HG03378 (cell line): ENCODE results near the gene AP3D1.
"Not testable (repeated sequence)": the region's sequence is repeated elsewhere in the genome, so short reads cannot be mapped to it uniquely, and the experiment has no call there.

Source experiments
- ATAC-seq: cut with Tn5 transposase; IDR thresholded peaks from one replicate; pipeline ENCODE4 v1.9.1; 2021; ENCODE audit warnings: mild to moderate bottlenecking, moderate library complexity; ENCODE audit not compliant: unreplicated experiment

AP3D1 gene

GRCh38 chr19:2151339-2152229 lies at the start of gene AP3D1:
AP3D1 (minus strand) TSS chr19:2151566; CDS start chr19:2151334, 232 bp downstream.
- ATAC-seq: peak; percentile 81

DNA sequence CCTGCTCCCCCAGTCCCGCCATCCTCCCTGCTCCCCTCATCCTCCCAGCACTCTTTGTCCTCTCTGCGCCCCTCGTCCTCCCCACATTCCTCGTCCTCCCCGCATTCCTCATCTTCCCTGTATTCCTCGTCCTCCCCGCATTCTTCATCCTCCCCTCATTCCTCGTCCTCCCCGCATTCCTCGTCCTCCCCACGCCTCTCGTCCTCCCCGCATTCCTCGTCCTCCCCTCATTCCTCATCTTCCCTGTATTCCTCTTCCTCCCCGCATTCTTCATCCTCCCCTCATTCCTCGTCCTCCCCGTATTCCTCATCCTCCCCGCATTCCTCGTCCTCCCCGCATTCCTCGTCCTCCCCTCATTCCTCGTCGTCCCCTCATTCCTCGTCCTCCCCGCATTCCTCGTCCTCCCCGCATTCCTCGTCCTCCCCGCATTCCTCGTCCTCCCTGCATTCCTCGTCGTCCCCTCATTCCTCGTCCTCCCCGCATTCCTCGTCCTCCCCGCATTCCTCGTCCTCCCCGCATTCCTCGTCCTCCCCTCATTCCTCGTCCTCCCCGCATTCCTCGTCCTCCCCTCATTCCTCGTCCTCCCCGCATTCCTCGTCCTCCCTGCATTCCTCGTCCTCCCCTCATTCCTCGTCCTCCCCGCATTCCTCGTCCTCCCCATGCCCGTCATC lies 49.4 kb upstream of the AP3D1 start:
- ATAC-seq: not testable (repeated sequence)

DNA sequence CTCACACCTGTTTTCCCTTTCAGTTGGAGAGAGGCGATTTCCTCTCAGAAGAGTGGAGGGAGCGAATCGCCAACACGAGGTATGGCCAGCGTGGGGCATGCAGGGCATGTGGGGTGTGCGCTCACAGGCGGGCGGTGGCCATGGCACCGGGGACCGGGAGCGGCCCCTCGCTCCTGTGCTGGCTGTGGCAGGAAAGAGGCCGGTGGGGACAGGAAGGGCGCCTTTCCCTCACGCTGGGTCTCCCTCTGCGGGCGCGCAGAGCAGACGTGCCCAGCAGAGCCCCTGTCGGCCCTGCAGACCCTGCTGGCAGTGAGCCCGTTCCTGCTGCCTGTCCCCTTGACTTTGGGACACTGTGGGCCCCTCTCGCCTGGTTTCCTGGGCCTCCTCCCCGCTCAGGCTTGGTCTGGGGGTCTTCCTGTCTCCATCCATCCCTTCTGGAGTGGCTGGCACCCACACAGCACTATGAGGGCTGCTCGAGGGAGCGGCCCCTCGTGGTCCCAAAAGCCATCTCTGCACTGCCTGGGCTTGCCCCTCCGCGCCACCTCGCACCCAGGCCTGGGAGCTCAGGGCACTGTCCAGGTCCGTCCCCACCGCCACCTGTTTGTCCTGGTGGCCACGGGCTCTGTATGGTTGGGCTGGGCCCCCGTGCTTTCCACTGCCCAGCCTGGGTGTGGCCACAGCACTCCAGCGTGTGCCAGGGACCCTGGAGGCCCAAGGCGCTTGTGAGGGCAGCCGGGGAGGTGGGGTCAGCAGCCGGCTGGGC lies 48.7 kb upstream of the AP3D1 start:
- no peak for ATAC-seq

- ATAC-seq: no peak
These were observed 47.8 kb upstream of the AP3D1 start for GRCh38 chr19:2199215-2199614.

DNA sequence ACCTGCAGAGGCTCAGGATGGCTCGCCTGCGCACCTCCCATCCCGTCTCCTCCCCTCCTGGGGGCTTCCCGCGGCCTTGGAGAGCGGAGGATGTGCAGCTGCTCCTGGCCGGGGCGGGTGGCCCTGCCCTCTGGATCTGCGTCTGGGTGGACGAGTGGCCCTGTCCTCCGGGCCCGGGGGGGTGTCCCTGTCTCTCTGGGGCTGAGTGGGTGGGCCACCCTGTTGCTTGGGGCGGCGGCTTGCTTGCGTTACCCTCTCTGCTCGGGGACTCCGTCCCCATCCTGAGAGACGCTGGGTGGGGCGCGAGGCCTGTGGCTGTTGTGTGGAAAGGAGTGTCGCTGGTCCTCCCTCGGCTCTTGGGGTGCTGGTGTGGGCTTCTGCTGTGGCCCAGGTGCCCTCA lies 47.0 kb upstream of the AP3D1 start:
- no peak for ATAC-seq

- no peak for ATAC-seq
These were observed 45.9 kb upstream of the AP3D1 start for GRCh38 chr19:2197270-2197669.

GRCh38 chr19:2195914-2196313 lies 44.5 kb upstream of the AP3D1 start:
- ATAC-seq: no peak

- ATAC-seq: no peak
These were observed 44.0 kb upstream of the AP3D1 start for GRCh38 chr19:2195361-2195760.

DNA sequence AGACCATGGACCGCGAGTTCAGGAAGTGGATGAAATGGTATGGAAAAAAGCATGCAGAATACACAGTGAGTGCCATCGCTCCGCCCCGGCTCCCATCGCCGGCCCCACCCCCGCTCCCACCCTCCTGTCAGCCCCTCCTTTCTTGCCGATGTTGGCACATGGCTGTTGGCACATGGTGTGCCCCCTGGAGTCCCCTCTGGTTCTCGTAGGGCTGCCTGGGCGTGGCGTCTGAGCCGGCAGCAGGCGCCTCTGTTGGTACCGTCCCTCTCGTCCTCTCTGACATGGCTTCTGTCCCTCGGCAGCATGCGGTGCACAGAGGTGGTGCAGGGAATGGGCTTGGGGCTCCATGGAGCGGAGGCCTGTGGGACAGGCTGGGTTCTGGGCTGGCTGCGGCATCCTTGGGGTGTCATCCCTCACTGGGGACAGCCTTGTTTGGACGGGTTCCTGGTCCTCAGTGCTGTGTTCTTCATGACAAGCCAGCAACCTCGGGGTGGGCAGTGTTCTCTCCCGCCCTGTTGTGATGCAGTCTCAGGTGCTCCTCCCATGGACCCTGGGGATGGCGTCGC lies 43.2 kb upstream of the AP3D1 start:
- no peak for ATAC-seq

DNA sequence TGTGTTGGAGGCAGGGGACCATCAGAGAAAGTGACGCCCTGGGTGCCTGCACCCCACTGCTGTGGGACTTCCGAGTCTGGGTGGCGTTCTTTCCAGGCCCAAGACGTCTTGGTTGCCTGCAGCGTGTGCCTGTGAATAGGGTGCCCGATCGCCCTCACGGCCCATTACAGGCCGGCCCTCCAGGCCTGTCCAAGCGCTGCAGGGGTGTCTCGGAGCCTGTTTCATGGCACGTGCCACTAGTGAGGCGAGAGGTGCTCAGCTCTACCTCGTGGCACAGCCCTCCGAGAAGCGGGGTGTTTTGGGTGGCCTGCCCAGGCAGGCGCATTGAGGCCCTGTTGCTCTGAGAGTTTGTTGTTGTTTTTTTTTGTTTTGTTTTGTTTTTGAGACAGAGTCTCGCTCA lies 42.4 kb upstream of the AP3D1 start:
- ATAC-seq: no peak

- ATAC-seq: no peak
These were observed 41.5 kb upstream of the AP3D1 start for GRCh38 chr19:2192862-2193261.

DNA sequence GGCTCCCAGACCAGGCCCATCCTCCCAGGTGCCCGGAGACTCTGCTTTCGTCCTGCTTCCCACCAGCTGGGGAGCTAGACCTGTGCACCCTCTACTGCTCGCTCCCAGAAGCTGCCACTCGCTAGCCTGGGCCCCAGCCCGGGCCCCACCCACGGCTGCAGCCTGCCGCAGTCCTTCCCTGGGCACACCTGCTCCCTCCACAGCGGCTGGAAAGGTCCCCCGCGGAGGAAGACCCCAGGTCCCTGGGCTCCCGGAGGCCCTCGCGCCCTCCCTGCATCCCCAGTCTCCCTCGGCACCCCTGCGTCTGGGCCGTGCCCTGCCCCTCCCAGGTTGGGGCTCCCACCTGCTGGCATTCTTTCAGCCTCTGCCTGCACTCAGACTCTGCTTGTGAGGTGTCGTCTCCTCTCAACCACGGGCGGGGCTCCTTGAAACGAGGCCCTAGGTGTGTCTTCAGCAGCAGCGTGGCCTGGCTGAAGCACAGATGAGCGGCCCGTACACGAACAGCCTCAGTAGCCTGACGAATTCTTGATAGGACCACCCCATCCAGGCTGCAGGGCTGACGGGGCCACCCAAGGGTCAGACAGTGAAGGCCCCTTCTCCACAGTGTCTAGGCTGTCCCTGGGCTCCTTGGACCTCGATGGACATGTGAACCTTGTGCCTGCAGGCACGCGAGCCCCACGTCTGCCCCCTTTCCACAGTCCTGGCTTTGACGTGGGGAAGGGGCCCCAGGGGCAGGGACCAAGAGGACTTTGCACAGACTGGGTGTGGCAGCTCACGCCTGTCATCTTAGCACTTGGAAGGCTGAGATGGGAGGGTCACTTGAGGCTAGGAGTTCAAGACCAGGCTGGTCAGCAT lies 40.3 kb upstream of the AP3D1 start:
- ATAC-seq: no peak

- no peak for ATAC-seq
These were observed 39.6 kb upstream of the AP3D1 start for GRCh38 chr19:2190848-2191455.

DNA sequence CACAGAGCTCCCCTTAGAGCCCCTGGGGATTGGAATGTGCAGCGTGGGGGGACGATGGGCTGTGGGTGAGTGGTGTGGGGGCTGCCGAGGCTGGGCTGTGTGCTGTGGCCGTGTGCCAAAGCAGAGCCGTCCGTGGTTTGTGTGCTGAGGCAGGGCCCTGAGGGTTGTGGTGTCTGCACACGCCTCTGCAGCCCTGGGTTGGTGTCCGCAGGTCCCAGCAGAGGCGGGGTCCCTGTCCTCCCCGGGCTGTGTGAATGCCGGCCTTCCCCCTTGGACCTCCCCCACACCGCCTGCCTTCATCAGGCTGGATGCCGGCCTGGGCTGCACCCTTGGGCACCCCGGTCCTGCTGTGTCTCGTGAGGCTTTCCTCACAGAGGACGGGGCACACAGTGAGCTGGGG lies 38.5 kb upstream of the AP3D1 start:
- no peak for ATAC-seq

- ATAC-seq: no peak
These were observed 37.5 kb upstream of the AP3D1 start for GRCh38 chr19:2188708-2189385.

- ATAC-seq: no peak
These were observed 35.8 kb upstream of the AP3D1 start for GRCh38 chr19:2187159-2187558.

DNA sequence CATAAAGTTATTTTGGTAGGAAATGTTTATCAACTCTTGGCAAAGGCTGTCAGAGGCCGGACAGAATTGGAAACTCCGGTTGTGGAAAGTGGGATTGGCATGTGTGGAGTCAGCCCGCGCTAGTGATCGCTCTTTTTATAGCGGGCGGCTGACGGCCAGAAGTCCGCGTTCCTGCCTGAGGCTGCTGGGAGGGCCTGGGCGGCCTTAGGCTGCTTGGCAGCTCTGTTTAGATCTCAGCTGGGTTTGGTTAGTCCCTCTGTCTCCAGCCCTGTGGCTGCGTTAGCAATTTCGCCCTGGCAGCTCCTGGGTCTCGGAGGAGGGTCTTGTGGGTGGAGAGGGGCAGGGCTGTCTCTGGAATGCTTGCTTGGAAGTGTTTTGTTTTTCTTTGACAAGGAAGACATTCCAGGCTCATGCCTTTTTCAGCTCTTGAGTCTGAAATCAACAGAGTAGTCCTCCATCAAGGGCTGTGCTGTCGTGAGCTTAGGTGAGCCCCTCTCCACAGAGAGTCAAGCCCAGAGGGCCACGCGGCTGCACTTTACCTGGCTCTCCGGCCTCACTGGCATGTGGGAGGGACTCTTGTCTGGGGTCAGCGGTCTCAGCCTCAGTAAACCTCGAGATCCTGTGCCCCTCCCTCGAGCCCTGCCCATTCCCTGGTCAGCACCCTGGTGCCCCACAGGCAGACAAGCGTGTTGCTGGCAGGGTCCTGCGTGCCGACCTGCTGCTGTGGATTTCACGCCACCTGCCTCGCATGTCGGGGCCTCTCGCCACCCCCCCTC lies 34.9 kb upstream of the AP3D1 start:
- no peak for ATAC-seq

- ATAC-seq: no peak
These were observed 34.3 kb upstream of the AP3D1 start for GRCh38 chr19:2185734-2186070.
